Astrocyte (in vitro differentiated cells and primary cell): Measurements from ENCODE around the gene SCNN1A.

ENCODE experiments used
- EZH2 ChIP-seq: IDR thresholded peaks from 2 replicates; pipeline ENCODE4 v1.6.1; 2012; ENCODE audit warnings: mild to moderate bottlenecking, low read length, inconsistent platforms; ENCODE audit not compliant: insufficient read depth
- TF ChIP-seq, protein P1 (sequence below): IDR thresholded peaks from 2 replicates; pipeline ENCODE4 v1.5.1; 2011; ENCODE audit warnings: low read depth, mild to moderate bottlenecking, inconsistent platforms, low read length, moderate library complexity; ENCODE audit not compliant: insufficient read depth

DNA sequence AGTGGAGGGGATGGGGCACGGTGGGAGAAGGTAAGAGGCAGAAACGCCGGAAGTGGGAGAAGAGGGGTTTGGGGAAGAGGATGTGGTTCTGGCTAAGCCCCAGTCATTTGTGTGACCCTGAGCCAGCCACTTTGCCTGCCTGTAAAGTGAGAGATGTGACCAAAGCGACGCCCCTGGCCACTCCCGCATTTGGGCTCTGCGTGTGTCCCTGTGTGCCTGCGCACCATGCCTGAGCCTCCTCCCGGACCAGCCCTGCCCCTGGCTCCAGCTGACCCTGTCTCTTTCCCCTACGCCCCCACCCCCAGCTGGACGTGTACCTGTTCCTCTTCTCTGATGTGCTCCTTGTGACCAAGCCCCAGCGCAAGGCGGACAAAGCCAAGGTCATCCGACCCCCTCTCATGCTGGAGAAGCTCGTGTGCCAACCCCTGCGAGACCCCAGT is 56.9 kb downstream of the SCNN1A start:
- TF ChIP-seq, protein P1, sequence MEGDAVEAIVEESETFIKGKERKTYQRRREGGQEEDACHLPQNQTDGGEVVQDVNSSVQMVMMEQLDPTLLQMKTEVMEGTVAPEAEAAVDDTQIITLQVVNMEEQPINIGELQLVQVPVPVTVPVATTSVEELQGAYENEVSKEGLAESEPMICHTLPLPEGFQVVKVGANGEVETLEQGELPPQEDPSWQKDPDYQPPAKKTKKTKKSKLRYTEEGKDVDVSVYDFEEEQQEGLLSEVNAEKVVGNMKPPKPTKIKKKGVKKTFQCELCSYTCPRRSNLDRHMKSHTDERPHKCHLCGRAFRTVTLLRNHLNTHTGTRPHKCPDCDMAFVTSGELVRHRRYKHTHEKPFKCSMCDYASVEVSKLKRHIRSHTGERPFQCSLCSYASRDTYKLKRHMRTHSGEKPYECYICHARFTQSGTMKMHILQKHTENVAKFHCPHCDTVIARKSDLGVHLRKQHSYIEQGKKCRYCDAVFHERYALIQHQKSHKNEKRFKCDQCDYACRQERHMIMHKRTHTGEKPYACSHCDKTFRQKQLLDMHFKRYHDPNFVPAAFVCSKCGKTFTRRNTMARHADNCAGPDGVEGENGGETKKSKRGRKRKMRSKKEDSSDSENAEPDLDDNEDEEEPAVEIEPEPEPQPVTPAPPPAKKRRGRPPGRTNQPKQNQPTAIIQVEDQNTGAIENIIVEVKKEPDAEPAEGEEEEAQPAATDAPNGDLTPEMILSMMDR = no peak
- TF ChIP-seq EZH2 = no peak
